OCI-LY3 (cell line): ENCODE results near the gene COP1.

Experiments
- EZH2phosphoT487 ChIP-seq: fragments of 200-600 bp; shearing (Covaris generic); IDR thresholded peaks from 2 replicates; pipeline ENCODE4 v1.6.1; 2018; ENCODE audit warnings: antibody characterized with exemption, mixed run types, low read depth
- TF ChIP-seq, protein P1 (sequence below): fragments of 200-600, 300-600 bp; sonication (generic); IDR thresholded peaks from 2 replicates; pipeline ENCODE4 v1.5.1; 2014; ENCODE audit warnings: antibody characterized with exemption, low read length, low read depth

DNA sequence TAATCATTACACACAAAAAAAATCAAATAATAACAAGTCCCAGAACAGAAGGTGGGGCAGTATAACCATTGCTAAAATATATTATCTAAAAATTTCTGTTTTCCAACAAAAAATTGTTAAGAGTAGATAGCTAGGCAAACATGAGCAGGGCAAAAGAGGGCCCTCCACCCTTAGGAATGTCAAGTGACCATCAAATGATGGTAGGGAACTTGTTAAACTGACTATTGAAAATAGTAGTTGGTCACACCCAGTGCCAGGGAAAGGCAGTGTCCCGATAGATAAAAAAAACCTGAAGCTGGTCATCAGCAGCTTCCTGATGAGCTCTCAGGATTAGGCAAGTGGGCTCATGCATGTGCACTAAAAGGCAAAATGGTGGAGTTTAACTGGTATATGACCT is 18.4 kb upstream of the COP1 start:
- TF ChIP-seq, protein P1, sequence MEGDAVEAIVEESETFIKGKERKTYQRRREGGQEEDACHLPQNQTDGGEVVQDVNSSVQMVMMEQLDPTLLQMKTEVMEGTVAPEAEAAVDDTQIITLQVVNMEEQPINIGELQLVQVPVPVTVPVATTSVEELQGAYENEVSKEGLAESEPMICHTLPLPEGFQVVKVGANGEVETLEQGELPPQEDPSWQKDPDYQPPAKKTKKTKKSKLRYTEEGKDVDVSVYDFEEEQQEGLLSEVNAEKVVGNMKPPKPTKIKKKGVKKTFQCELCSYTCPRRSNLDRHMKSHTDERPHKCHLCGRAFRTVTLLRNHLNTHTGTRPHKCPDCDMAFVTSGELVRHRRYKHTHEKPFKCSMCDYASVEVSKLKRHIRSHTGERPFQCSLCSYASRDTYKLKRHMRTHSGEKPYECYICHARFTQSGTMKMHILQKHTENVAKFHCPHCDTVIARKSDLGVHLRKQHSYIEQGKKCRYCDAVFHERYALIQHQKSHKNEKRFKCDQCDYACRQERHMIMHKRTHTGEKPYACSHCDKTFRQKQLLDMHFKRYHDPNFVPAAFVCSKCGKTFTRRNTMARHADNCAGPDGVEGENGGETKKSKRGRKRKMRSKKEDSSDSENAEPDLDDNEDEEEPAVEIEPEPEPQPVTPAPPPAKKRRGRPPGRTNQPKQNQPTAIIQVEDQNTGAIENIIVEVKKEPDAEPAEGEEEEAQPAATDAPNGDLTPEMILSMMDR = no peak
- no peak for TF ChIP-seq EZH2phosphoT487
